ENCODE results near the gene FADS6. TPM values are rescaled to one million over a fixed set of nuclear protein-coding genes. Genes with fewer than 3 reads are reported as not detected.

The FADS6 gene
- total RNA-seq, 1 donor from 2014 or later = 0.82 TPM

DNA sequence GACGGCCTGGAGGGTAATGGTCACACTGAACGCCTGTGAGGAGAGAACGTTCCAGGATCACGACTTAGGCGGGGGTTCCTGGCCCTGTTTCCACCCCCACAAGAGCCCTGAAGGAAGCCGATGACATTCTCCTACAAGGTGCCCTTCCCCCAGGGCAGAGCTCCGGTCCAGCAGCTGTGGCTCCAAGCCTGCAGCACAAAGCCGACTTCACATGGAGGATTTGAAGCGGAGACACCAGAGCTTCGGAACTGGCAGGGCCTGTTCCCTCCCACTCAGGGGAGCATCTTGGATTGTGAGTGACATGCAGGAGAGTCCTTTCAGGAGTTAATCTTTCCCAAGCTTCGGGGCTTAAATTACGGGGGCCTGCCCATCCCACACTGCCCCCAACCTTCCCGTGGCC lies 5.0 kb downstream of the FADS6 start:
- H3K36me3 Mint-ChIP-seq = no peaks in the 10 kb centered on the region
- H3K27ac Mint-ChIP-seq = no peak overlapping the region
- H3K9me3 Mint-ChIP-seq = no peaks in the 10 kb centered on the region
- no peak for DNase-seq (ENCODE audit: extremely low spot score, unreplicated experiment)
- TF ChIP-seq, protein P1, sequence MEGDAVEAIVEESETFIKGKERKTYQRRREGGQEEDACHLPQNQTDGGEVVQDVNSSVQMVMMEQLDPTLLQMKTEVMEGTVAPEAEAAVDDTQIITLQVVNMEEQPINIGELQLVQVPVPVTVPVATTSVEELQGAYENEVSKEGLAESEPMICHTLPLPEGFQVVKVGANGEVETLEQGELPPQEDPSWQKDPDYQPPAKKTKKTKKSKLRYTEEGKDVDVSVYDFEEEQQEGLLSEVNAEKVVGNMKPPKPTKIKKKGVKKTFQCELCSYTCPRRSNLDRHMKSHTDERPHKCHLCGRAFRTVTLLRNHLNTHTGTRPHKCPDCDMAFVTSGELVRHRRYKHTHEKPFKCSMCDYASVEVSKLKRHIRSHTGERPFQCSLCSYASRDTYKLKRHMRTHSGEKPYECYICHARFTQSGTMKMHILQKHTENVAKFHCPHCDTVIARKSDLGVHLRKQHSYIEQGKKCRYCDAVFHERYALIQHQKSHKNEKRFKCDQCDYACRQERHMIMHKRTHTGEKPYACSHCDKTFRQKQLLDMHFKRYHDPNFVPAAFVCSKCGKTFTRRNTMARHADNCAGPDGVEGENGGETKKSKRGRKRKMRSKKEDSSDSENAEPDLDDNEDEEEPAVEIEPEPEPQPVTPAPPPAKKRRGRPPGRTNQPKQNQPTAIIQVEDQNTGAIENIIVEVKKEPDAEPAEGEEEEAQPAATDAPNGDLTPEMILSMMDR (conservative IDR thresholded peaks at IDR 0.05) = no peak
- peaks cover 45% of the 10 kb centered on the region for H3K27me3 Mint-ChIP-seq
- no peaks in the 10 kb centered on the region for H3K4me1 Mint-ChIP-seq (ENCODE audit: unreplicated experiment)
- H3K4me3 Mint-ChIP-seq = no peak overlapping the region

GRCh38 chr17:74883241-74883745 lies 10.1 kb downstream of the FADS6 start:
- H3K9me3 Mint-ChIP-seq = no peaks in the 10 kb centered on the region

GRCh38 chr17:74882517-74883240 lies 10.8 kb downstream of the FADS6 start:
- H3K27me3 Mint-ChIP-seq = peaks cover 32% of the 10 kb centered on the region
- TF ChIP-seq, protein P1 (conservative IDR thresholded peaks at IDR 0.05) = no peak
- no peaks in the 10 kb centered on the region for H3K9me3 Mint-ChIP-seq
- DNase-seq (ENCODE audit: extremely low spot score, unreplicated experiment) = no peak
- no peak overlapping the region for H3K27ac Mint-ChIP-seq
- no peaks in the 10 kb centered on the region for H3K4me1 Mint-ChIP-seq (ENCODE audit: unreplicated experiment)
- no peaks in the 10 kb centered on the region for H3K36me3 Mint-ChIP-seq
- H3K4me3 Mint-ChIP-seq = no peak overlapping the region

More at GRCh38 chr17:74883241-74883745, 10.1 kb downstream of the FADS6 start:
- Mint-ChIP-seq H3K27ac (no peak overlapping the region), H3K4me3 (no peak overlapping the region), H3K36me3 (no peaks in the 10 kb centered on the region), H3K4me1 (ENCODE audit: unreplicated experiment) (no peaks in the 10 kb centered on the region), H3K27me3 (peaks cover 32% of the 10 kb centered on the region)
- no peak for DNase-seq (ENCODE audit: extremely low spot score, unreplicated experiment)
- TF ChIP-seq, protein P1 (conservative IDR thresholded peaks at IDR 0.05) = no peak

- Mint-ChIP-seq H3K27ac (no peak overlapping the region), H3K4me1 (ENCODE audit: unreplicated experiment) (no peaks in the 10 kb centered on the region)
Observed at GRCh38 chr17:74881073-74881472, 12.4 kb downstream of the FADS6 start.

GRCh38 chr17:74879308-74879707 lies 14.1 kb downstream of the FADS6 start:
- DNase-seq (ENCODE audit: extremely low spot score, unreplicated experiment) = no peak
- no peaks in the 10 kb centered on the region for H3K36me3 Mint-ChIP-seq
- H3K9me3 Mint-ChIP-seq = no peaks in the 10 kb centered on the region
- no peak overlapping the region for H3K4me3 Mint-ChIP-seq
- peaks cover 24% of the 10 kb centered on the region for H3K27me3 Mint-ChIP-seq
- no peak overlapping the region for H3K27ac Mint-ChIP-seq
- no peaks in the 10 kb centered on the region for H3K4me1 Mint-ChIP-seq (ENCODE audit: unreplicated experiment)
- TF ChIP-seq, protein P1 (conservative IDR thresholded peaks at IDR 0.05) = no peak

More at GRCh38 chr17:74881073-74881472, 12.4 kb downstream of the FADS6 start:
- no peaks in the 10 kb centered on the region for H3K36me3 Mint-ChIP-seq
- TF ChIP-seq, protein P1 (conservative IDR thresholded peaks at IDR 0.05) = no peak
- DNase-seq (ENCODE audit: extremely low spot score, unreplicated experiment) = no peak
- H3K4me3 Mint-ChIP-seq = no peak overlapping the region
- H3K9me3 Mint-ChIP-seq = no peaks in the 10 kb centered on the region
- peaks cover 24% of the 10 kb centered on the region for H3K27me3 Mint-ChIP-seq
